Body of pancreas (tissue), 4 donors: ENCODE data around the gene RPS6KA2. TPM values are rescaled to one million over a fixed set of nuclear protein-coding genes. Genes with fewer than 3 reads are reported as not detected.

Experiments
- ATAC-seq: fragments of 150-250 bp; one replicate; pipeline ENCODE4 v1.9.1; 2016
- DNase-seq, 4 donors: peaks; one replicate each; pipeline ENCODE4 v3.0.0-alpha.2; 2019
- H3K27ac ChIP-seq, 4 donors: fragments of 200-600 bp; sonication (generic); 1 replicate in 3 of 4; 2 replicates in 1 of 4; pipeline versions ENCODE4 v1.5.1 to v1.6.1; 2016 to 2019; ENCODE audit warnings: mild to moderate bottlenecking in 1 of 4, mixed read lengths in 1 of 4, moderate library complexity in 1 of 4
- H3K27me3 ChIP-seq, 2 donors: fragments of 200-600 bp; sonication (generic); one replicate each; pipeline ENCODE4 v1.6.0; 2016; ENCODE audit warnings: mild to moderate bottlenecking in 1 of 2
- H3K36me3 ChIP-seq, 2 donors: fragments of 200-600 bp; sonication (generic); replicated peaks in 1 of 2; 2 replicates each; pipeline ENCODE4 v1.5.1; 2016; ENCODE audit warnings: low read depth in 2 of 2; ENCODE audit not compliant: insufficient read depth in 1 of 2
- H3K4me1 ChIP-seq: fragments of 200-600 bp; sonication (generic); one replicate; pipeline ENCODE4 v1.6.0; 2016
- H3K4me3 ChIP-seq, 2 donors: fragments of 200-600 bp; sonication (generic); 1 replicate in 1 of 2; 2 replicates in 1 of 2; pipeline ENCODE4 v1.5.1; 2016 to 2019
- H3K9me3 ChIP-seq, 3 donors: fragments of 200-600 bp; sonication (generic); 1 replicate in 2 of 3; 2 replicates in 1 of 3; pipeline ENCODE4 v1.5.1; 2016
- POLR2A ChIP-seq, 3 donors: fragments of 450-650 bp; IDR thresholded peaks; one replicate each; pipeline ENCODE4 v1.6.1; 2016; ENCODE audit warnings: antibody characterized with exemption in 3 of 3, mild to moderate bottlenecking in 2 of 3
- WGBS, 2 donors: methylation state at CpG; one replicate each; pipeline ENCODE4 v1.1.5; 2017; 5-methylcytosine and 5-hydroxymethylcytosine counted together
- intact Hi-C: fragments of 100-400 bp; cut with DNase I; formaldehyde crosslinking; loops from one replicate; pipeline ENCODE4 v1.15.1; 2023
- total RNA-seq, 2 donors: library from RNA; depleted of rRNA; stranded (reverse); fragments of >200 nt; gene quantifications; one replicate each; pipeline ENCODE4 v1.1.0, GENCODE V29; 2016
- TF ChIP-seq, protein P1 (sequence below), 7 experiments: fragments of 450-650 bp in 4 of 7; fragments of 200-600 bp in 3 of 7; sonication (generic) in 3 of 7; IDR thresholded peaks; one replicate each; pipeline ENCODE4 v1.5.1; 2016 to 2019; ENCODE audit warnings: antibody characterized with exemption in 7 of 7

Gene RPS6KA2
- total RNA-seq, 2 donors from 2014 or later, result 24.4 to 53.7 TPM

DNA sequence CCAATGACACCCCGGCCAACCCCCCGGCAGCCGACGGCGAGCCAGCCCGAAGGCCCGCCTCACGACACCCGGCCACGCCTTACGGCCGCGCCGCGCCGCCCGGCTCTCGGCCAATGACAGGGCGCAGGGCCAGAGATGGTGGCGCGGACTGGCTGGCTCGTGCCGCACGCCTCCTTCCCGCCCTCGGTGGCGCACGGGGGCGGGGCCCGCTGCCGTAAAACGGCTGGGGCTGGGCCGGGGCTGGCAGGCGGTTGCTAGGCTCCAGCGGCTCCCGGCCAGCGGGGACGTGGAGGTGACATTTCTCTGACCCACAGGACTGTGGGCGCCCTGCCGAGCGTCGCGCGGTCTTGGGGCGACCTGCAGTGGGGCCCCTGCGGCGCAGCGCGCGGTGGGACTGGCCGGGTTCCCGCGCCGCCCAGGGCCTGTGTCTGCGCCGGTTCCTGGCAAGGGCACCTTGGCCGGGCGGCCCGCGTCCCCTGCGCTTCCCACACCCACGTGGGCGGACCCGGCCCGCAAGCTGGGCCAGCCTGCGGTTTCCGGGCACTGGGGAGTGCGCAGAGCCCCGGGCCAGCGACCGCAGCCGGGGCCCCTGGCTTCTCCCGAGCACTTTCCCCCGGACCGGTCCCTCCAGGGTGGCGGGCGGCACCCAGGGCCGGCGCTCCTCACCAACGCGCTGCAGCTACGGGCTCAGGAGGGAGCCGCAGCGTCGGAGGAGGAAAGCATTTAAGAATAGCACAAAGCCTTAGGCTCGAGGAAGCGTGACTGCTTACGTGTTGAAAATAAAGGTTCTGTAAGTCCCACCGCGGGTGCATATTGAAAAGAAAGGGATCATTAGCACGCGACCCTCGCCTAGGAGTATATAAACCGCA lies 243.9 kb downstream of the RPS6KA2 start, which contains the start of gene MPC1:
TSS of gene MPC1 (minus strand) at position 8 of the 869 bp plus-strand sequence. CDS start 64 bp downstream, outside the sequence.
- Histone ChIP-seq H3K9me3 (no peaks in the 10 kb centered on the region), H3K27ac (peak within 1 kb of the TSS; percentile 94 to 99 (median 98)), H3K4me1 (peaks cover 33% of the 10 kb centered on the region), H3K4me3 (peak within 1 kb of the TSS; percentile 65 to 96), H3K36me3 (no peaks in the 10 kb centered on the region), H3K27me3 (no peaks in the 10 kb centered on the region)
- peak; percentile 96 to 97 (median 96) for DNase-seq
- intact Hi-C loops, result no loop called here
- 1% methylated on average over 35 to 86 of the region's 94 CpGs for WGBS, 2 donors
- peak; percentile 87 for ATAC-seq
- TF ChIP-seq, protein P1, sequence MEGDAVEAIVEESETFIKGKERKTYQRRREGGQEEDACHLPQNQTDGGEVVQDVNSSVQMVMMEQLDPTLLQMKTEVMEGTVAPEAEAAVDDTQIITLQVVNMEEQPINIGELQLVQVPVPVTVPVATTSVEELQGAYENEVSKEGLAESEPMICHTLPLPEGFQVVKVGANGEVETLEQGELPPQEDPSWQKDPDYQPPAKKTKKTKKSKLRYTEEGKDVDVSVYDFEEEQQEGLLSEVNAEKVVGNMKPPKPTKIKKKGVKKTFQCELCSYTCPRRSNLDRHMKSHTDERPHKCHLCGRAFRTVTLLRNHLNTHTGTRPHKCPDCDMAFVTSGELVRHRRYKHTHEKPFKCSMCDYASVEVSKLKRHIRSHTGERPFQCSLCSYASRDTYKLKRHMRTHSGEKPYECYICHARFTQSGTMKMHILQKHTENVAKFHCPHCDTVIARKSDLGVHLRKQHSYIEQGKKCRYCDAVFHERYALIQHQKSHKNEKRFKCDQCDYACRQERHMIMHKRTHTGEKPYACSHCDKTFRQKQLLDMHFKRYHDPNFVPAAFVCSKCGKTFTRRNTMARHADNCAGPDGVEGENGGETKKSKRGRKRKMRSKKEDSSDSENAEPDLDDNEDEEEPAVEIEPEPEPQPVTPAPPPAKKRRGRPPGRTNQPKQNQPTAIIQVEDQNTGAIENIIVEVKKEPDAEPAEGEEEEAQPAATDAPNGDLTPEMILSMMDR (IDR thresholded peaks at IDR 0.05), result peak in 1 of 7 experiments; percentile 9
- TF ChIP-seq POLR2A (IDR thresholded peaks at IDR 0.05), result peak; percentile 80 to 84 (median 81)

DNA sequence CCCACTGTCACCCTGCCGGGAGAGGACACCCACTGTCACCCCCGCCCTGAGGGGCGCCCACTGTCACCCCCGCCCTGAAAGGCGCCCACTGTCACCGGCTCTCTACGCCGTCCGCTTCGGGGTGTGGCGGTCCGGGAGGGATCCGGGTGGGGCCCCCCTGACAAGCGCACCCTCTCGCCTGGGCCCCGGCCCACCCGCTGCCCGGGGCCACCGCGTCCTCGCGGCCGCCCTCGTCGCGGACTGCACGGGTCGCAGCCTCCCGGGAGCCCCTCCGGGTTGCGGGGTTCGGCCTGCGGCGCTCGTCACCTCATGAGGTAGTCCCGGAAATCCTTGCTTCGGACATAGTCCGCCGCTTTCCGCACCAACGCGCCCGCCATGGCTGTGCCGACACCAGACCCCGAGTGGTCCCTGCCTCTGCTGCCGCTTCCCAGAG lies 244.5 kb downstream of the RPS6KA2 start:
- 0% methylated on average over 1 to 45 of the region's 46 CpGs for WGBS, 2 donors
- intact Hi-C loops, result no loop called here
- peak overlapping the region; percentile 94 to 99 (median 98) for H3K27ac ChIP-seq
- ATAC-seq (peak; percentile 2), DNase-seq (no peak)
- no peaks in the 10 kb centered on the region for H3K27me3 ChIP-seq
- H3K36me3 ChIP-seq, result no peaks in the 10 kb centered on the region
- peak overlapping the region; percentile 65 to 96 for H3K4me3 ChIP-seq
- H3K9me3 ChIP-seq, result no peaks in the 10 kb centered on the region
- H3K4me1 ChIP-seq, result peaks cover 34% of the 10 kb centered on the region
- TF ChIP-seq, protein P1 (IDR thresholded peaks at IDR 0.05), result no peak
- TF ChIP-seq POLR2A (IDR thresholded peaks at IDR 0.05), result peak; percentile 83 to 92 (median 91)

GRCh38 chr6:166381733-166382499 lies 245.1 kb downstream of the RPS6KA2 start:
- H3K4me3 ChIP-seq, result peak overlapping the region; percentile 65 to 96
- peak overlapping the region; percentile 94 to 99 (median 98) for H3K27ac ChIP-seq
- TF ChIP-seq POLR2A (IDR thresholded peaks at IDR 0.05), result peak; percentile 67 to 91 (median 88)
- TF ChIP-seq, protein P1 (IDR thresholded peaks at IDR 0.05), result peak; percentile 79 to 97 (median 95)
- H3K36me3 ChIP-seq, result no peaks in the 10 kb centered on the region
- intact Hi-C loops, result no loop called here
- no peaks in the 10 kb centered on the region for H3K27me3 ChIP-seq
- ATAC-seq, result peak; percentile 75
- DNase-seq, result peak; percentile 90 to 94 (median 92)
- H3K9me3 ChIP-seq, result no peaks in the 10 kb centered on the region
- peaks cover 34% of the 10 kb centered on the region for H3K4me1 ChIP-seq
- WGBS, 2 donors, result 0% methylated on average over 9 to 46 of the region's 49 CpGs

DNA sequence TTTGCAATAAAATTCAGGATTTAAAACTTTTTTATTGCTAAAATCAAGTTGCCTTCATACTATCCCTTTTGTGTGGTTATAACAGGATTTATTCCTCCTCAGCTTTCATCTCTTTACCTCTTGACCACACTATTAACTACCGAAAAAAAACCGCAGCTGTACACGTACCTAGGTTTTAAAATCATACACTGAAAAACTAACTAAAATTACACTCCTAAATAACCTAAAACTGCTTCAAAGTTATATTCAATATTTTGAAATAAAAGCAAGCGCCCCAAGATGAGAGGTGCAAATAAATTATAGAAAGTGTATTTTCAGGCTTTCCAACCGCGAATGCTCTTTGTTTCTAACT lies 245.7 kb downstream of the RPS6KA2 start:
- DNase-seq (no peak), ATAC-seq (no peak)
- WGBS, 2 donors, result 7 to 10% methylated on average over 6 of the region's 6 CpGs
- H3K27me3 ChIP-seq, result no peaks in the 10 kb centered on the region
- intact Hi-C loops, result no loop called here
- no peaks in the 10 kb centered on the region for H3K9me3 ChIP-seq
- TF ChIP-seq POLR2A (IDR thresholded peaks at IDR 0.05), result no peak
- TF ChIP-seq, protein P1 (IDR thresholded peaks at IDR 0.05), result no peak
- H3K4me1 ChIP-seq, result peaks cover 34% of the 10 kb centered on the region
- H3K27ac ChIP-seq, result peak overlapping the region; percentile 94 to 99 (median 98)
- peak overlapping the region; percentile 5 to 65 for H3K4me3 ChIP-seq
- H3K36me3 ChIP-seq, result no peaks in the 10 kb centered on the region
